ENCODE results near the gene ACOXL. TPM values are rescaled to one million over a fixed set of nuclear protein-coding genes. Genes with fewer than 3 reads are reported as not detected.

The ACOXL gene
- total RNA-seq, 2 donors from 2014 or later = 0.52 TPM; not detected in 1

GRCh38 chr2:110883406-110883805, 151.0 kb downstream of the ACOXL start:
- no peaks in the 10 kb centered on the region for H3K9me3 ChIP-seq
- 81 to 89% methylated on average over 1 of the region's 1 CpG for WGBS, 2 donors
- intact Hi-C loops (cut with DNase I) = no loop called here
- TF ChIP-seq POLR2A (IDR thresholded peaks at IDR 0.05) (no peak), CTCF (IDR thresholded peaks at IDR 0.05) (no peak)
- H3K27ac ChIP-seq = no peak overlapping the region
- no peak overlapping the region for H3K4me3 ChIP-seq
- H3K27me3 ChIP-seq = no peaks in the 10 kb centered on the region
- no peaks in the 10 kb centered on the region for H3K4me1 ChIP-seq
- no peaks in the 10 kb centered on the region for H3K36me3 ChIP-seq (replicated peaks in 1 of 2; ENCODE audit: insufficient read depth in 1 of 2, low read depth in 2 of 2)
- ATAC-seq (no peak), DNase-seq (no peak)

- no peak for ATAC-seq
These were observed 152.9 kb downstream of the ACOXL start for GRCh38 chr2:110885256-110885655.

GRCh38 chr2:110886826-110887573, 154.6 kb downstream of the ACOXL start:
- intact Hi-C loops (cut with DNase I) = no loop called here
- DNase-seq (no peak), ATAC-seq (no peak)
- 77 to 86% methylated on average over 11 of the region's 11 CpGs for WGBS, 2 donors
- Histone ChIP-seq H3K27me3 (no peaks in the 10 kb centered on the region), H3K36me3 (replicated peaks in 1 of 2; ENCODE audit: insufficient read depth in 1 of 2, low read depth in 2 of 2) (no peaks in the 10 kb centered on the region), H3K9me3 (no peaks in the 10 kb centered on the region), H3K4me1 (no peaks in the 10 kb centered on the region), H3K4me3 (no peak overlapping the region), H3K27ac (no peak overlapping the region)
- TF ChIP-seq CTCF (IDR thresholded peaks at IDR 0.05) (no peak), POLR2A (IDR thresholded peaks at IDR 0.05) (no peak)

More at GRCh38 chr2:110885256-110885655, 152.9 kb downstream of the ACOXL start:
- no peak for DNase-seq
- no peak overlapping the region for H3K4me3 ChIP-seq
- H3K27me3 ChIP-seq = no peaks in the 10 kb centered on the region
- H3K36me3 ChIP-seq (replicated peaks in 1 of 2; ENCODE audit: insufficient read depth in 1 of 2, low read depth in 2 of 2) = no peaks in the 10 kb centered on the region
- 80 to 88% methylated on average over 4 of the region's 4 CpGs for WGBS, 2 donors
- TF ChIP-seq CTCF (IDR thresholded peaks at IDR 0.05) (no peak), POLR2A (IDR thresholded peaks at IDR 0.05) (no peak)
- intact Hi-C loops (cut with DNase I) = no loop called here
- H3K4me1 ChIP-seq = no peaks in the 10 kb centered on the region
- H3K27ac ChIP-seq = no peak overlapping the region
- no peaks in the 10 kb centered on the region for H3K9me3 ChIP-seq

GRCh38 chr2:110888411-110888810, 156.0 kb downstream of the ACOXL start:
- no peaks in the 10 kb centered on the region for H3K36me3 ChIP-seq (replicated peaks in 1 of 2; ENCODE audit: insufficient read depth in 1 of 2, low read depth in 2 of 2)
- H3K9me3 ChIP-seq = no peaks in the 10 kb centered on the region
- DNase-seq = no peak
- no peaks in the 10 kb centered on the region for H3K27me3 ChIP-seq
- TF ChIP-seq CTCF (IDR thresholded peaks at IDR 0.05) (no peak), POLR2A (IDR thresholded peaks at IDR 0.05) (no peak)
- no peak for ATAC-seq
- H3K4me3 ChIP-seq = no peak overlapping the region
- WGBS, 2 donors = 73 to 76% methylated on average over 2 of the region's 2 CpGs
- H3K27ac ChIP-seq = no peak overlapping the region
- H3K4me1 ChIP-seq = no peaks in the 10 kb centered on the region
- intact Hi-C loops (cut with DNase I) = no loop called here

GRCh38 chr2:110891626-110892025, 159.3 kb downstream of the ACOXL start:
- Histone ChIP-seq H3K27me3 (no peaks in the 10 kb centered on the region), H3K4me1 (no peaks in the 10 kb centered on the region), H3K36me3 (replicated peaks in 1 of 2; ENCODE audit: insufficient read depth in 1 of 2, low read depth in 2 of 2) (no peaks in the 10 kb centered on the region), H3K4me3 (no peak overlapping the region), H3K9me3 (no peaks in the 10 kb centered on the region), H3K27ac (no peak overlapping the region)
- TF ChIP-seq CTCF (IDR thresholded peaks at IDR 0.05) = no peak
- no peak for TF ChIP-seq POLR2A (IDR thresholded peaks at IDR 0.05)
- DNase-seq = no peak
- 0 to 11% methylated on average over 1 of the region's 1 CpG for WGBS, 2 donors
- ATAC-seq = no peak
- intact Hi-C loops (cut with DNase I) = no loop called here

Measured in body of pancreas (tissue), 4 donors.